OCI-LY3 (cell line): ENCODE measurements around the gene ST6GALNAC2.

Source experiments
- CTCF ChIP-seq: fragments of 200-600, 300-600 bp; sonication (generic); IDR thresholded peaks from 2 replicates; pipeline ENCODE4 v1.5.1; 2014; ENCODE audit warnings: antibody characterized with exemption, low read length, low read depth
- EZH2phosphoT487 ChIP-seq: fragments of 200-600 bp; shearing (Covaris generic); IDR thresholded peaks from 2 replicates; pipeline ENCODE4 v1.6.1; 2018; ENCODE audit warnings: antibody characterized with exemption, mixed run types, low read depth

GRCh38 chr17:76570877-76571471 lies 14.7 kb downstream of the ST6GALNAC2 start:
- TF ChIP-seq EZH2phosphoT487 (no peak), CTCF (no peak)
